Measurements from ENCODE around the gene CDC42. TPM values are rescaled to one million over a fixed set of nuclear protein-coding genes. Genes with fewer than 3 reads are reported as not detected.

CDC42 gene
- polyA plus RNA-seq, 3 donors from 2014 or later, result 220 to 600 (median 473) TPM

DNA sequence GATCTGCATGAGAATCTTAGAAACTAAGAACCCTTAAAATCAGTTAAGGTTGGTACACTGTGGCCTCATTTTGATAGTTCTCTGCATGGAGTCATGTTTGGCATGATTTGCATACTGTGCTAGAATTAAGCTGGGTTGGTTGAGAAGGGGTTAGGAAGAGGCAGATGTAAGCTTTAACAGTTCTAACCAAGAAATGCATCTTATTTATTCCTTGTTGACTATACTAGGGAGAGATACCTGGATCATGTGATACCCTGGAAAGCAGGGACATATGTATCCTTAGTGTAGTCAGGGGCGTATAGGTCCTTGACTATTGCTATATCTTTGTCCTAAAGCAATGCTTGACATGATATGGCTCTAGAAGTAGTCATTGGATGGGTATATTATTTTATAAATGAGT is 41.0 kb downstream of the CDC42 start:
- H3K27ac Mint-ChIP-seq, result peak overlapping the region; percentile 1 to 74 (median 56)
- H3K9me3 Mint-ChIP-seq, result no peaks in the 10 kb centered on the region
- peaks cover 1 to 2% (median 2%) of the 10 kb centered on the region in 3 donors for H3K27me3 Mint-ChIP-seq (ENCODE audit: low read depth in 3 of 3)
- DNase-seq, result no peak
- peaks cover 75 to 89% of the 10 kb centered on the region in 2 donors for H3K4me1 Mint-ChIP-seq
- H3K4me3 Mint-ChIP-seq, result no peak overlapping the region
- peaks cover 4 to 22% (median 5%) of the 10 kb centered on the region in 3 donors for H3K36me3 Mint-ChIP-seq

DNA sequence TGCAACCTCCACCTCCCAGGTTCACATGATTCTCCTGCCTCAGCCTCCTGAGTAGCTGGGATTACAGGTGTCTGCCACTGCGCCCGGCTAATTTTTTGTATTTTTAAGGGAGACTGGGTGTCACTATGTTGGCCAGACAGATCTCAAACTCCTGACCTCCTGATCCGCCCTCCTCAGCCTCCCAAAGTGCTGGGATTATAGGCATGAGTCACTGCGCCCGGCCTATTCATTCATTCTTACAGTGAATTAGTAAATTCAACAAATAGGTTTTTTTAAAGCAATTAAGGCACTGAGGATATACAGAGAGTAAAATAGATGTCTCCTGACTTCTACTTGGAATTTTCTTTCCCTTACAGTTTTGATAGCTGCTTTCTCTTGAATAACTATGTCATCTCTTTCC is 43.5 kb downstream of the CDC42 start:
- DNase-seq, result no peak
- peaks cover 70 to 89% of the 10 kb centered on the region in 2 donors for H3K4me1 Mint-ChIP-seq
- peak overlapping the region in 3 of 6 donors; percentile 13 to 66 (median 19) for H3K27ac Mint-ChIP-seq
- H3K27me3 Mint-ChIP-seq (ENCODE audit: low read depth in 3 of 3), result peaks cover 2 to 3% (median 2%) of the 10 kb centered on the region in 3 donors
- H3K9me3 Mint-ChIP-seq, result no peaks in the 10 kb centered on the region
- H3K4me3 Mint-ChIP-seq, result no peak overlapping the region
- H3K36me3 Mint-ChIP-seq, result peaks cover 4 to 24% (median 5%) of the 10 kb centered on the region in 3 donors

DNA sequence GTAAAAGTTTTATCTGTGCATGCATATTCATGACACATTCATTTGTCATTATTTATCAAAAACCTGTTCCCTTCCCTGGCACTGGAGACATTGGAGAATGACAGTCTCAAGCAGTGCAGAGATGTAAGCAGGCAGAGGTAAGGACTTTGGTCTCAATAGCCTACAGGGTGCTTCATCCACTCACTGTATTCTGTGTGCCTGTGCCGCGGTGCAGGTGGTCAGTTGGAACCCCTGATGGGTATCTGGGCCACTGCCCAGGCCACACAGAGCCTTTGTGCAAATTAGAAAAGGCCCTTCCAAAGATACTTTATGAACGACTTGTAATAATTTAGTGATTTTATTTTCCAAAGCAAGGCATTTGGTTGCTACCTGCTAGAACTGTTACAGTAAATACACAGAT is 44.0 kb downstream of the CDC42 start:
- Mint-ChIP-seq H3K4me1 (peaks cover 70 to 89% of the 10 kb centered on the region in 2 donors), H3K36me3 (peaks cover 4 to 24% (median 5%) of the 10 kb centered on the region in 3 donors), H3K4me3 (no peak overlapping the region), H3K9me3 (no peaks in the 10 kb centered on the region), H3K27ac (peak overlapping the region in 4 of 6 donors; percentile 19 to 80 (median 44)), H3K27me3 (ENCODE audit: low read depth in 3 of 3) (peaks cover 2 to 3% (median 2%) of the 10 kb centered on the region in 3 donors)
- no peak for DNase-seq

DNA sequence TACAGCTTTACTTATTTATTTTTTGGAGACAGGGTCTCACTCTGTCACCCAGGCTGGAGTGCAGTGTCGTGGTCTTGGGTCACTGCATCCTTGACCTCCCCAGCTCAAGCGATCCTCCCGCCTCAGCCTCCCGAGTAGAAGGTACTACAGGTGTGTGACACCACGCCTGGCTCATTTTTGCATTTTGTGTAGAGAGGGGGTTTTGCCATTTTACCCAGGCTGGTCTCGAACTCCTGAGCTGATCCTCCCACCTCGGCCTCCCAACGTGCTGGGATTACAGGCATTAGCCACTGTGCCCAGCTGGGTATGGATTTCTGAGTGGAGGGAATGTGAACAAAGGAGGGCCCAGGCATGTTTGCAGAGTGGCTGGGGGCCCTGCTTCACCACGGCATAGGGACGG is 46.2 kb downstream of the CDC42 start:
- peaks cover 0 to 3% (median 2%) of the 10 kb centered on the region in 3 donors for H3K27me3 Mint-ChIP-seq (ENCODE audit: low read depth in 3 of 3)
- DNase-seq, result no peak
- H3K4me1 Mint-ChIP-seq, result peaks cover 70 to 87% of the 10 kb centered on the region in 2 donors
- H3K27ac Mint-ChIP-seq, result peak overlapping the region in 4 of 6 donors; percentile 39 to 73 (median 62)
- peaks cover 4 to 24% (median 5%) of the 10 kb centered on the region in 3 donors for H3K36me3 Mint-ChIP-seq
- H3K9me3 Mint-ChIP-seq, result no peaks in the 10 kb centered on the region
- no peak overlapping the region for H3K4me3 Mint-ChIP-seq

DNA sequence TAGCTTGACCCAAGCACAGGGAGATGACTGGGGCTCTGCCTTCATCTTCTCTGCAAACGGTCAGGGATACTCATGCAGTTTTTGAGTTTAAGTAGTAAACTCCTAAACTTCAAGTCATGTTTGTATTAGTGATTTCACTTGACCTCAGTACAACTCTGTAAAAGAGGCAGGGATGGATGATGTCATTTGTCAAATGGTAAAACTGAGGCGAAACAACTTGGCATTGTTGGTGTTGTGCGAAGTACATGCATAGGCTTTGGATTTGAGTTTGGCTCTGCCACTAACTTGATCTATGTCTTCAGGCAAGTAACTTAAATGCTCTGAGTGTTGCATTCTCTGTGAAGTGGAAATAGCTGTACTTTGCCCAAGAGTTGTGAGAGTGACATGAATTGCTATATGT is 47.7 kb downstream of the CDC42 start:
- H3K9me3 Mint-ChIP-seq, result no peaks in the 10 kb centered on the region
- H3K4me3 Mint-ChIP-seq, result no peak overlapping the region
- DNase-seq, result no peak
- H3K36me3 Mint-ChIP-seq, result peaks cover 4 to 14% (median 5%) of the 10 kb centered on the region in 3 donors
- peaks cover 0 to 6% (median 2%) of the 10 kb centered on the region in 3 donors for H3K27me3 Mint-ChIP-seq (ENCODE audit: low read depth in 3 of 3)
- H3K4me1 Mint-ChIP-seq, result peaks cover 74 to 90% of the 10 kb centered on the region in 2 donors
- peak overlapping the region; percentile 14 to 74 (median 55) for H3K27ac Mint-ChIP-seq

DNA sequence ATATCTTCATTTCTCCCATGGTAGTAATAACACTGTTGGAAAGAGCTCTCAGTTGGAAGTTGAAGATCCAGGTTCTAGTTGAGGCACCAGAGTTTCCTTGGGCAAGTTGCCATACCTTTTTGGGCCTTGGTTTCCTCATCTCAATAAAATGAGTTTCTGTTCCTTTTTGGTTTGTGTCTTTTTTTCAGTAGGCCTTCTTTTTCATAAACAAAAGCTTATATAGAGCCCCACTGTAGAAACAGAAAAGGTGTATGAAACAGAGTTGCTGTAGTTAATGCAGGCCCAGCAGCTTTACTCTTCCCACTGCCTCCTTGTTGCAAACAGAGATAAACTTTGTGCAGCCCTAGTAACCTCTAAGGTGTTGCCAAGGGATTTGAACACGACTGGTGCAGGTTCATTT is 48.7 kb downstream of the CDC42 start:
- H3K27me3 Mint-ChIP-seq (ENCODE audit: low read depth in 3 of 3), result peaks cover 0 to 7% (median 0%) of the 10 kb centered on the region in 3 donors
- no peak for DNase-seq
- H3K36me3 Mint-ChIP-seq, result peaks cover 2 to 13% (median 5%) of the 10 kb centered on the region in 3 donors
- peak overlapping the region; percentile 5 to 74 (median 55) for H3K27ac Mint-ChIP-seq
- no peak overlapping the region for H3K4me3 Mint-ChIP-seq
- no peaks in the 10 kb centered on the region for H3K9me3 Mint-ChIP-seq
- H3K4me1 Mint-ChIP-seq, result peaks cover 78 to 92% of the 10 kb centered on the region in 2 donors

DNA sequence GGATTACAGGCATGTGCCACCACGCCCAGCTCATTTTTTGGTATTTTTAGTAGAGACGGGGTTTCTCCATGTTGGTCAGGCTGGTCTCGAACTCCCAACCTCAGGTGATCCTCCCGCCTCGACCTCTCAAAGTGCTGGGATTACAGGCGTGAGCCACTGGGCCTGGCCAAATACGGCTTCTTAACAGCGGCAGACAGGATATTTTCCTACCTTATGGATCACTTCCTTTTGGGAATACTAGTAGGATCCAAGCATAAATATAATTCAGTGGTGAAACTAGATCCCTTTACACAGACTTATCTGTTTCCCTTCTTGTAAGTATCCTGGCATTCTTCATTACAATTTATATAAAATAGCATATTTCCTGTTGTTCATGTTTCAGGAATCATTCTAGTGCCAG is 49.5 kb downstream of the CDC42 start:
- peaks cover 0 to 7% (median 0%) of the 10 kb centered on the region in 3 donors for H3K27me3 Mint-ChIP-seq (ENCODE audit: low read depth in 3 of 3)
- peak overlapping the region in 3 of 6 donors; percentile 28 to 91 (median 65) for H3K27ac Mint-ChIP-seq
- no peak overlapping the region for H3K4me3 Mint-ChIP-seq
- H3K9me3 Mint-ChIP-seq, result no peaks in the 10 kb centered on the region
- DNase-seq, result no peak
- peaks cover 0 to 10% (median 5%) of the 10 kb centered on the region in 3 donors for H3K36me3 Mint-ChIP-seq
- peaks cover 77 to 92% of the 10 kb centered on the region in 2 donors for H3K4me1 Mint-ChIP-seq

DNA sequence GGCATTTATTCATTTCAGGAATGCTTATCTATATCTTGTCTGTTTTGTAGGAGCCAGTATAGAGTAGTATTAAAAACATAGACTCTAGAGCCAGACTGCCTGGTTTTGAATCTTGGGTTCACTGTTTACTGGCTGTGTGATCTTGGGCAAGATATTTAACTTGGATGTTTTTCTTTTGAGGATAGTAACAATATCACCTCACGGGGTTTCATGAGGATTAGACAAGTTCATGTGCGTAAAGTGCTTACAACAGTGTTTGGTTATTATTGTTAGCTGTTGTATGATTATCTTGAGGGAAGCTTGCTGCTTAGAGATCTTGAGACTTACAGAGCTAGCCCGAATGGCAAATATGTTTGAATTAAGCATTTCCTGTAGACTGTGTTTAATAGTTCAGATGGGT is 50.2 kb downstream of the CDC42 start:
- Mint-ChIP-seq H3K36me3 (peaks cover 0 to 10% (median under 1%) of the 10 kb centered on the region in 3 donors), H3K27ac (peak overlapping the region; percentile 74 to 93 (median 90)), H3K4me1 (peaks cover 82 to 91% of the 10 kb centered on the region in 2 donors), H3K4me3 (peak overlapping the region in 1 of 5 donors; percentile 8), H3K9me3 (no peaks in the 10 kb centered on the region), H3K27me3 (ENCODE audit: low read depth in 3 of 3) (peaks cover 0 to 6% (median 0%) of the 10 kb centered on the region in 3 donors)
- no peak for DNase-seq

DNA sequence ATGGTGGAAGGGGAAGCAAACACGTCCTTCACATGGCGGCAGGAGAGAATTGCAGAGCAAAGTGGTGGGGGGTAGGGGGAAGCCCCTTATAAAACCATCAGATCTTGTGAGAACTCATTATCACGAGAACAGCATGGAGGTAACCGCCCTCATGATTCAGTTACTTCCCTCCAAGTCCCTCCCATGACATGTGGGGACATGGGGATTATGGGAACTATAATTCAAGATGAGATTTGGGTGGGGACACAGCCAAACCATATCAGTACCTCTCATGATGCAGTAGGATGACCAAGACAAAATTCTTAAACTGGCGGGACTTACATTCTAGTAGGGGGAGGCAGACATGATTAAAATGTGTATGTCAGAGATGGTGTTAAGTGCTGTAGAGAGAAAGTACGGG is 51.6 kb downstream of the CDC42 start:
- Mint-ChIP-seq H3K4me1 (peaks cover 92 to 96% of the 10 kb centered on the region in 2 donors), H3K4me3 (peak overlapping the region; percentile 62 to 72 (median 66)), H3K27ac (peak overlapping the region; percentile 74 to 93 (median 90)), H3K9me3 (no peaks in the 10 kb centered on the region), H3K27me3 (ENCODE audit: low read depth in 3 of 3) (peaks cover 0 to 6% (median 0%) of the 10 kb centered on the region in 3 donors), H3K36me3 (peaks cover 0 to 10% (median 3%) of the 10 kb centered on the region in 3 donors)
- no peak for DNase-seq

DNA sequence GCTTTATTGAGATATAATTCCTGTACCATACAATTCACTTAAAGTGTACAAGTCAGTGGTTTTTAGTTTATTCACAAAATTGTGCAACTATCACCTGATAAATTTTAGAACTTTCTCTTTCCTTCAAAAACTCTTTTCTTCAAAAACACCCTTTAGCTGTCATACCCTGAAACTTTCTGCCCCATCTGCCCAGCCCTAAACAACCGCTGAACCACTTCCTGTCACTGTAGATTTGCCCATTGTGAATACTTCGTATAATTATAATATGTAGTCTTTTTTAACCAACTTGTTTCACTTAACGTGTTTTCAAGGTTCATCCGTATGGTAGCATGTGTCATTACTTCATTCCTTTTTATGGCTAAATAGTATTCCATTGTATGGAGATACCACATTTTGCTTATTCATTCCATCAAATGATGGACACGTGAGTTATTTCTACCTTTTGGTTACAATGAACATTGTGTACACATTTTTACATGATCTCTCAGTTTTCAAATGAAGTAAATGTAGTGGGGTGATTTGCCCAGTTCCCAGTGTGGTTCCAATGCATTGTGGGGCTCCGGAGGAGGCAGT is 52.4 kb downstream of the CDC42 start:
- Mint-ChIP-seq H3K4me1 (peaks cover 92 to 96% of the 10 kb centered on the region in 2 donors), H3K9me3 (no peaks in the 10 kb centered on the region), H3K27me3 (ENCODE audit: low read depth in 3 of 3) (peaks cover 0 to 6% (median 0%) of the 10 kb centered on the region in 3 donors), H3K36me3 (peaks cover 0 to 4% (median 3%) of the 10 kb centered on the region in 3 donors), H3K27ac (peak overlapping the region; percentile 74 to 93 (median 90)), H3K4me3 (peak overlapping the region; percentile 62 to 72 (median 66))
- DNase-seq, result peak; percentile 64 to 71 (median 65)

DNA sequence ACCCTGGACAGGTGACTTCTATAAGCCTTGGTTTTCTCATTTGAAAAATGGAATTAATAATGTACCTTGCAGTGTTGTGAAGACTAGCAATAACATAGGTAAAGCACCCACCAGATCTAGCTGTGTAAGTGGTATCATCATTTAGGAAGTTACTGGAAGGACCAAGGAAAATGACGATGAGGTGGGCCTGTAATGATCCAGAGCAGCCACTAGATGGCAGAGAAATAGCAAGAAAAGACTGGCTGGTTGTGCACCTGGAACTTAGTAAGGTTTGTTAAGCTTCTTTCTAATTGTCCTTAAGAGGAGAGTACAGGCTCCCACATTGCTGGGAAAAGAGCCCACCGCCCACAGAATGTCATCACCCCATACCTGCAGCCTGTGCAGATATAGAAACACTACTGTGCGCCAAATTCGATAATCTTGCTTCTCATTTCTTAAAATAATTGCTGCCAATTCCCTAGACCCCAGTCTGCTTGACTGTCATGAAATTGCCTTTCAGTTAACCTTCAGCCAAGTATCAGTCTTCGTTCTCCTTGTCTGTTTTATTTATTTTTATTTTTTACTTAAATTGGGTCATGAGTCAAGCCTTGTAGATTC is 53.2 kb downstream of the CDC42 start:
- no peaks in the 10 kb centered on the region for H3K9me3 Mint-ChIP-seq
- peak overlapping the region; percentile 62 to 72 (median 66) for H3K4me3 Mint-ChIP-seq
- peak; percentile 39 to 51 (median 44) for DNase-seq
- H3K4me1 Mint-ChIP-seq, result peaks cover 90% of the 10 kb centered on the region in 2 donors
- peak overlapping the region; percentile 74 to 93 (median 90) for H3K27ac Mint-ChIP-seq
- H3K27me3 Mint-ChIP-seq (ENCODE audit: low read depth in 3 of 3), result peaks cover 0 to 4% (median 0%) of the 10 kb centered on the region in 3 donors
- peaks cover 0 to 4% (median 3%) of the 10 kb centered on the region in 3 donors for H3K36me3 Mint-ChIP-seq

DNA sequence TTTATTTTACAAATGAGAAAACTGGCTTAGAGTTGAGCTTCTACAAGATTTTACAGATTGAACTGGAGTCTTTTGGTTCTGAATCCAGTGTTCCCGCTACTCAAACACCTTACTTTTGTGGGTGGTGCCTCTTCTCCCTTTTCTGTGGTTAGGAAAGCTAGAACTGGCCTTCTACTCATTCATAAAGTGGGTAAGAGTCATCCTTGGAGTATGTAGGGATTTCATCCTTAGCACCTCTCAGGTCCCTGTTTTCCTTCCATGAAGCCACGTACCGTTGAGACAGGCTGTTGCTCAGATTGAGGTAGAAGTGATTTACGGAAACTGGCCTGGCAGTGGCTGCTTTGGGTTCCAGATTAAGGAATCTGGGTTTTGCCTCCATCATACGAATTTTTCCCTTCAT is 54.6 kb downstream of the CDC42 start:
- no peaks in the 10 kb centered on the region for H3K9me3 Mint-ChIP-seq
- peaks cover 0 to 4% (median 0%) of the 10 kb centered on the region in 3 donors for H3K27me3 Mint-ChIP-seq (ENCODE audit: low read depth in 3 of 3)
- DNase-seq, result no peak
- peaks cover 0 to 8% (median 3%) of the 10 kb centered on the region in 3 donors for H3K36me3 Mint-ChIP-seq
- H3K4me3 Mint-ChIP-seq, result no peak overlapping the region
- H3K27ac Mint-ChIP-seq, result peak overlapping the region; percentile 42 to 91 (median 87)
- H3K4me1 Mint-ChIP-seq, result peaks cover 86 to 89% of the 10 kb centered on the region in 2 donors

DNA sequence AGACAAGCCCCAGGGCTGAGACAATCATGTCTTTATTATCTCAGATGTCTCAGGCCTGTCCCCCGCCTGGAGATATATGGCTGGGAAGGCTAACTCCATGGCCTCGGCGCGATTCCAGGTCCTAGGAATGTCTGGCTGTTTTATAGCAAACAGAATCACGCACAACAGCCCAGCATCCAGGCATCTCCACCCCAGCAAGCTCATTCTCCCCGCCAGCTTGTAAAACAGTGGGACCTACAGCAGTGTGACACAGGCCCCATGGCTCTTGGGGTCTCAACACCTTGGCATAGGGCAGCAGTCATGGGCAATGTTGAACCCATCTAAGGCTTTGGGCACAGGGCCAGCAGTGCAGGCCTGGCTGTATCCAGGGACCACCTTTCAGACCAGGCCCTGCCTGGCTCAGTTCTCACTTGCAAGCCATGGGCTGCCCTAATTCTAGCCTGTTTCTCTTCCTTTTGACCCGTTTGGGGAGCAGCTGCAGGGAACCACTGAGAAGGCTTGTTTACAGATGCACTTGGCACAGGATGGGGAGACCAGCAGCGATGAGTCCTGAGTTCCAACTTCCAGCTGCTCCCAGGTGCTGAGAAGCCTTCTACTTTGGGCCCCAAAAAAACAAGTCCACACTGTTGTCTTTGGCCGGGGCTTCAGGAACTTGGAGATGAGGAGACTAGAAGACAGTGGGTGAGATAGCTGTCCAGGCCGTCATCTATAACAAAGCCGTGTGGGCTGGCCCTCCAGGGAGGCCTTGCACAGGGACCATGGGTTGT is 56.0 kb downstream of the CDC42 start:
- Mint-ChIP-seq H3K27me3 (ENCODE audit: low read depth in 3 of 3) (peaks cover 0 to 4% (median 0%) of the 10 kb centered on the region in 3 donors), H3K9me3 (no peaks in the 10 kb centered on the region), H3K4me3 (no peak overlapping the region), H3K36me3 (peaks cover 3 to 8% (median 4%) of the 10 kb centered on the region in 3 donors), H3K27ac (peak overlapping the region; percentile 24 to 72 (median 56)), H3K4me1 (peaks cover 83 to 89% of the 10 kb centered on the region in 2 donors)
- DNase-seq, result no peak
